Measurements from ENCODE around the gene PAK6.

The PAK6 gene

DNA sequence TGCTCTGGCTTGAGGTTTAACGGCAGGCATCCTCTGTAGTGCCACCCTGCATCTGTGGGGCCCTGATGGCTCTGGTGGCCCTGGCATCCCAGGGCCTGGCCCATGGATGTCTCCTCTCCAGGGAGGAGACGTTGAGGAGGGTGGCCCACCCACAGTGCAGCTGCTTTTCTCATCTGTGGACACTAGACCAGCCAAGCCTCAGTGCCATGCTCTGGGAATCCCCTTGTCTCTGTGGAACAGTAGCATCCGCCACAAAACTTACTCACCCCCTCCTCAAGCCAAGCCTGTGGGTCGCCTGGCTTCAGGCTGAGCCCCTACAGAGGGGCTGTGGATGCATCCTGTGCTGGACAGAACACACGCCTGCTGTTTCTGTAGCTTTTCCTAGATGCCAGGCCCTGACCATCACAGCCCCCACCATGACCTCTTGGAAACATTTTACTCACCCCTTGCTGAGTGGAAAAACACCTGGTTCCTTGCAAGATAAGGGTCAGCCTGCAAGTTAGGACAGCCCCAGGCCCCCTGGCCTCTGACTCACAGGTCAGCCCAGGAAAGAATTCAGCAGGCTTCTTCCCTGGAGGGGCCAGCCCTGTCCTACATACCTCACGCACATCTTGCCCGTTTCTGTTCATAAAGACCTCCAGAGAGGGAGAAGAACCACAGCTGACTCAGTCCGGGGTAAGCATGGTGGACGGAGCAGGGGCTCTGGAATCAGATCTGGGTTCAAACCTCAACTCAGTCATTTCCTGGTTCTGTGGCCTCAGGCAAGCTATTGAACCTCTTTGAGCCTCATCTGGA, 19.0 kb downstream of the PAK6 start:
- DNase-seq, result no peak

DNA sequence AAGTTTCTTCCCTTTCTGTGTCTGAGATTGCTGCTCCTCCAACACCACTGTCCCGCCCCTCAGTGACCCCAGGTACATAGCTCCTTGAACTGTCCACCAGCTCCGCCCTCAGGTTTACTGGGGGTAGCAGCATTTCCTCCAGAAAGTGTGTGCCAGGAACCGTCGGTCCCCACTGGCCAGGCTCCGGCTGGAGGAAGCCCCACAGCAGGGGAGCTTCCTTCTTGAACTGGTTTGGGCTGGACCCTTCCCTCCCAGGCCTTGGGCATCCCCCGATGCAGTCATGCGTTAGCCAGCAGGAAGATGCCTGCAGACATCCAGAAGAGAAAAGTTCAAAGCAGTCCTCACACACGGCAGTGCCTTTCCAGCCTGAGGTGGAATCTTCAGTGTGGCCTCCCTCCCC, 19.7 kb downstream of the PAK6 start:
- DNase-seq, result no peak

DNA sequence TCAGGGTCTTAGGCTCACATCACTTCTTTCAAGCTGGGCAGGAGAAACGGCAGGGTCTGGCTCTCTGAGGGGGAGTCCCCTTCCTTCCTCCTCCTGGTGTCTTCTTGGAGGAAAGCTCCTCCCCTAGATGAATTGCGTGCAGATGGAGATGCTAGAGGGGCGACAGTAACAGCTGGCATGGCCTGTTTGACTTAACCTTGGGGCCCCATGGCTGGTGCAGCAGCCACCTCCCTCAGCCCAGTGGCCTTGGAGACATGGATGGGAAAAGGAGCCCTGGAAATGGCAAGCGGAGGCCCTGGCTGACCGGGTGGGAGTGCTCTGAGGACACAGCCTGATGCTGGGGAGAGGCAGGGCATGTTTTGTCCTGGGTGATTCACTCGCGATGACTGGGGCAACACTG, 20.2 kb downstream of the PAK6 start:
- DNase-seq, result no peak

DNA sequence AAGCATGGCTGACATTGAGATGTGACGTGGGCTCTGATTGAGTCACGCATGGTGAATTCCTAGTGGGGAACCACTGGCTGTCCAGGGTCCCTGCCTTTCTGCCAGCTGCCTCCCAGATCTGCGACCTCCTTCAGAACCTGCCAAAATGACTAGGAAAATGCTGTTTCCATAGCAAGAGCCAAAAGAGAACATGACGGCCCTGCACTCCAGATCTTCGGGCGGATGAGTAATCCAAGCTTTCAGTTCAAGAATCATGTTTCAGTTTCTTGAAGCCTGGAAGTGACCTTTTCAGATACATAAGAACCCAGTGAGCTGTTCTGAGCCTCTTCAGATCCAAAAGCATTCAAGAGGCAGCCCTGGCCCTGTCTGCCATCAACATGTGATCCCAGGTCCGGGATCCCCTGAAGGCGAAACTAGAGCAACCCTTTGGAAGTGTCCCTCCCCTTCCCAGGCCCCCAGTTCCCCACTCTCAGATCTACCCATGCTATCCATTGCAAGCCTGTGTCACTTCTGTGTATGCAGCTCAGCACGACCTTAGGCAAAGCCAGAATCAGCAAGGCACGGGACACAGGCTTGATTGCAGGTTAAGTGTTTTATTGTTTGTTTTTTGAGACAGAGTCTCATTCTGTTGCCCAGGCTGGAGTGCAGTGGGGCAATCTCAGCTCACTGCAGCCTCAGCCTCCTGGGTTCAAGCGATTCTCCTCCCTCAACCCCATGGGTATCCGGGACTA, 24.3 kb downstream of the PAK6 start:
- no peak for DNase-seq

DNA sequence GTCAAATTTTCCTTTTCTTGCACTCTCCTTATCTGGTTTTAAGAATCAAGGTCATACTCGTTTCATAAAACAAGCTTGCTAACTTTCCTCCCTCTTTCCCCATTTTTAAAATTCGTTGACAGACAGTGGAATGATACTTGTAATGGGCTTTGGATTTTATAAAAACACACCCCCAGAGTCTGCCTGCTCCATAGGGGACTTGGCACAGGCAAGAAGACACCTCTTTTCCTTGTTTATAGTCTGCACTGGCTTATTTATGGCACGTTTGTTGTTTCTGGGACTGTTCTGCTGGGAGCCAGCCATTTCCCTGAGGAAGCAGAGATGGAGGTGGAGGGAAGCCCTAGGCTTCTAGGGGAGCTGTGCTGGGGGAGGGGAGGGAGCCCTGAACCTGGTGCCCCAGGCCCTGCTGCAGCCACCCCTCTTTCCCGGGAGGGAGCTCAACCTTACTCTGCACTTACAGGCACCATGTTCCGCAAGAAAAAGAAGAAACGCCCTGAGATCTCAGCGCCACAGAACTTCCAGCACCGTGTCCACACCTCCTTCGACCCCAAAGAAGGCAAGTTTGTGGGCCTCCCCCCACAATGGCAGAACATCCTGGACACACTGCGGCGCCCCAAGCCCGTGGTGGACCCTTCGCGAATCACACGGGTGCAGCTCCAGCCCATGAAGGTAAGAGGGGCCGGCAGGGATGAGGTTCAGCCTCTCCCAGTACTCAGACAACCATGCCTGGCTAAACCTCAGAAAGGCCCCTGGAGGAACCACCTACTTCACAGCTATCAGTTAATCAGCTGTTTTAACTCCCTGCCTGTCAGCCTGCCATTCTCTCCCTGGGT, 25.7 kb downstream of the PAK6 start:
- no peak for DNase-seq

DNA sequence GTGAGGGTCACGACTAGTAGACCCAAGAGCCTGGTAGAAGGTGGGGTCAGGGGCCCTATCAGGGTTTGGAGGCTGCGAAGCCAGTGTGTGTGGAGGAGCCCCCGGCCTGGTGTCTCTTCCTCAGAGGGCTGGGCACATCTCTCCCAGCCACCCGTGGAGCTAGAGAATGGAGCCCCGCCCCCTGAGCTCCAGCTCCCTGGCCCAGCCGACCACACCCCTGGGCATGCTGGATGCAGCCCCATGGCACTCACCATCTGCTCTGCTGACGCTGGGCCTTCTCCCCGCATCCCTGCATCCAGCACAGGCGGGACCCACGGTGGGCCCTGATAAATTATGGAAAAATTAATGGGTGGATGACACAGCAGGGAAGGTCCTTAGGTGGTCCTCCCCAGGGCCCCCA, 26.5 kb downstream of the PAK6 start:
- no peak for DNase-seq

DNA sequence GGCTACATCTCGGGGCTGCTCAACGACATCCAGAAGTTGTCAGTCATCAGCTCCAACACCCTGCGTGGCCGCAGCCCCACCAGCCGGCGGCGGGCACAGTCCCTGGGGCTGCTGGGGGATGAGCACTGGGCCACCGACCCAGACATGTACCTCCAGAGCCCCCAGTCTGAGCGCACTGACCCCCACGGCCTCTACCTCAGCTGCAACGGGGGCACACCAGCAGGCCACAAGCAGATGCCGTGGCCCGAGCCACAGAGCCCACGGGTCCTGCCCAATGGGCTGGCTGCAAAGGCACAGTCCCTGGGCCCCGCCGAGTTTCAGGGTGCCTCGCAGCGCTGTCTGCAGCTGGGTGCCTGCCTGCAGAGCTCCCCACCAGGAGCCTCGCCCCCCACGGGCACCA, 27.0 kb downstream of the PAK6 start:
- DNase-seq, result no peak

DNA sequence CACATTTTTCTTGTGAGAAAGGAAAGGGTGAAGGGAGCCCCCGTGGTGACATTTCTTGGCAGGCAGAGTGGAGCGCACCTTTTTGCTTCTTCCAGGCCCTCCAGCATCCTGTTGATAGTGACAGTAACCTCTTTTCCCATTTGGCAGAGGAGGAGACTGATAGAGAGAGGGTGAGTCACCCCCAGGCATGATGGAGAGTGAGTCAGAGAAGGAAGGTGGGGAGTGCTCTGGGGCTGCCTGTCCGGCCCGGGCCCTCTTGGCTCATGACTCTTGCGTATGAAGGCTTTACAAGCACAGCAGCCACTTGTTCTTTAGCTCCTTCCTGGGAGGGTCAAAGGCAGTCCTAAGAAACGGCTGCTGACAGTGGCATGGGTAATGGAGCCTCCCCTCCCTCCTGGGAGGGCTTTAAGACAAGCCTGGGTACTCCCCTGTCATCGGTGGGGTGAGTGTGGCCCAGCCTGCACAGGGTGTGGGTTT, 28.0 kb downstream of the PAK6 start:
- DNase-seq, result peak; percentile 54

DNA sequence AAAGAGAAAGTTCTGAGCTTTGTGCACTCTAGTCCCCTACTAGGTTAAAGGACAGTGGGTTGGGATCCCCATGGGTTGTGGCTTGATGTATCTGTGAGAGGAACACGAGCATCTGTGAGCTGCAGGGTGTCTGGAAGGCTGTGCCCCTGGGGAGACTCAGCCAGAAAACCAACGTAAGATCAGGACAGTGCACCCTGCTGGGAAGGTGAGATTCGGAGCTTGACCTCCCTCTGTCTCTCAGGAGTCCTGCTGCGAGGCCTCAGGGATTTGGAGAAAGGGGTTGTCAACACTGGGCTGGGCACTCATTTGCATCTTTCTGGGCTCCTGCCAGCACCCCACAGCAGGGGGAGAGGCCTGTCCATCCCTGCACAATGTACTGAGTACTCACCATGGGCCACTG, 28.8 kb downstream of the PAK6 start:
- DNase-seq, result no peak

DNA sequence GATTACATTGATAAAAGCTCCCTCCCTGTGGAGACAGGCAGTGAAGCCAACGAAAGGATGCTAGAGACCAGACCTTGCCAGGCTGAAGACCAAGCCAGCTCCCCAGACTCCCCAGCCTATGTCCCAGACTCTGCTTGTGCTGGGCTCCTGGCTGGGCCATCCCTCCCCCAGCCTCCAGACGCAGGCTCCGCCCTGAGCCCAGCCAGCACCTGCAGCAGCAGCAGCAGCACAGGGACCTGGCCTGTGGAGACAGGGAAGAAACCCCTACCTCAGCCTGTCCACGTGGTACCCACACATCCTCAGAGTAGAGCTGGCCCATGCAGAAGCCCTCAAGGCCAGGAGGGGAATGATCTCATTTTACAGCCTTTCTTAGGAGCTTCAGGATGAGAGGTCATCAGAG, 30.7 kb downstream of the PAK6 start:
- no peak for DNase-seq

DNA sequence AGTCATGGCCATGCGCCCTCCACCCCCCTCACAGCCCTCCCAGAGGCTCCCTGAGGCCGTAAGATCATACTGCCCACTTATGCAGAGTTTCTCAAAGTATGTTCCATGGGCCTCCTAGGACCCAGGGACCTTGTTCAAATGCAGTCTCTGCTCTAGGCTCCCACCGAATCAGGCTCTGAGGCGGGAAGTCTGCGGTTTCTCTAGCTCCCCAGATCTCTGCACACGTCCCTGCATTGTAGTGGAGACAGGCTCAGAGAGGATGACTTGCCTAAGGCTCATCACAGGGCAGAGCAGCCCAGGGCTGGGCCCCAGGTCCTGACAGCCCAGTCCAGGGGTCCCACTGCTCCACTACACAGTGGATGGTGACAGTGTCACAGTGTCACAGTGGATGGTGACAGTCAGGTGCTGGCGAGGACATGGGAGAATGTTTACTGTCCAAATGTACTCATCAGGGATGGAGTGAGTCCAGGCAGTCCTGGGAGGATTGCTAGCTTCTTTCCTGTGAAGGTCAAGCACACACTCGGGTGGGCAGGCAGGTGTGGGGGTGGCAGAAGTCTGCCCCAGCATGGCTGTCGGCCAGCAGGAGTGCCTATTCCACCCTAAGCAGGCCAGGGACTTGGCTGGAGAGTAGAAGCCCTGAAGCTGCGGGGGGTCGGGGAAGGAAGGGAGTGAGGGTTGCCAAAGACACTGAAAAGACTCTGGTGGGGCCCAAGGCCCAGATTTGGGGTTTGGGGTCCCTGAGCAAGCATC, 31.6 kb downstream of the PAK6 start:
- no peak for DNase-seq

DNA sequence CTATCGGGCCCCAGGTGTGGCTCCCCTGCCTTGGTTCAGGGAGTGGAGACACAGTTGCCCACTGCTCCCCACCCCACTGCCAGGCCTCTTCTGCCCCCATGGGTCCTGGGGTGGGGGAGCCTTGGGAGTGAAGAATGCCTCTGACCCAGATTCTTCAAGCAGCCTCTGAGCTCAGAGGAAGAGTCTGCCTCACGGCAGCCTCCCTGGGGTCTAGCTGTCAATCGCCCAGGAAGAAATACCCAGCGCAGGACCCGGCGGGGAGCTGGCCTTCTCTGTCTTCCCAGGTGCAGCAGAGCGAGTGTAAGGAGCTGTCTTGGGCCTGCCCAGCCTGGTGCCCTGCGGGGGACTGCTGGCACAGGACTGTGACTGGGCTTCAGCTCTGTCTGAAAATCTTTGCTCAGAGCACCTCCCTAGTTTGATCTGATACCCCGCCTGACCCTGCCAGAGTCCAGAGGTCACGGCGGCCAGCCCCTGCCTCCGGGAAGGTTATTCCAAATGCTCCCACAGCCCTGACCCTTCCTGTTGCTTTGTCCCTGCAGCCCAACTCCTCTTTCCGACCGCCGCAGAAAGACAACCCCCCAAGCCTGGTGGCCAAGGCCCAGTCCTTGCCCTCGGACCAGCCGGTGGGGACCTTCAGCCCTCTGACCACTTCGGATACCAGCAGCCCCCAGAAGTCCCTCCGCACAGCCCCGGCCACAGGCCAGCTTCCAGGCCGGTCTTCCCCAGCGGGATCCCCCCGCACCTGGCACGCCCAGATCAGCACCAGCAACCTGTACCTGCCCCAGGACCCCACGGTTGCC, 33.0 kb downstream of the PAK6 start:
- DNase-seq, result no peak

DNA sequence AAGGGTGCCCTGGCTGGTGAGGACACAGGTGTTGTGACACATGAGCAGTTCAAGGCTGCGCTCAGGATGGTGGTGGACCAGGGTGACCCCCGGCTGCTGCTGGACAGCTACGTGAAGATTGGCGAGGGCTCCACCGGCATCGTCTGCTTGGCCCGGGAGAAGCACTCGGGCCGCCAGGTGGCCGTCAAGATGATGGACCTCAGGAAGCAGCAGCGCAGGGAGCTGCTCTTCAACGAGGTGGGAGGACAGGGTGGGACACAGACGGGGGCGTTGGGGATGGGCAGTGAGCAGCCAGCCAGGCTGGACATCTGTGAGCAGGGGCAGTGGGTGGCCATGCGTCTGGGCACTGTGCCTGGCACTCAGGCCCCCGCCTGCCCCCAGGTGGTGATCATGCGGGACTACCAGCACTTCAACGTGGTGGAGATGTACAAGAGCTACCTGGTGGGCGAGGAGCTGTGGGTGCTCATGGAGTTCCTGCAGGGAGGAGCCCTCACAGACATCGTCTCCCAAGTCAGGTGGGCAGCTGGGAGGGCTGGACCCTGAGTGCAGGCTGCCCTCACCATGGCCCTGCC, 33.7 kb downstream of the PAK6 start:
- peak; percentile 17 for DNase-seq

DNA sequence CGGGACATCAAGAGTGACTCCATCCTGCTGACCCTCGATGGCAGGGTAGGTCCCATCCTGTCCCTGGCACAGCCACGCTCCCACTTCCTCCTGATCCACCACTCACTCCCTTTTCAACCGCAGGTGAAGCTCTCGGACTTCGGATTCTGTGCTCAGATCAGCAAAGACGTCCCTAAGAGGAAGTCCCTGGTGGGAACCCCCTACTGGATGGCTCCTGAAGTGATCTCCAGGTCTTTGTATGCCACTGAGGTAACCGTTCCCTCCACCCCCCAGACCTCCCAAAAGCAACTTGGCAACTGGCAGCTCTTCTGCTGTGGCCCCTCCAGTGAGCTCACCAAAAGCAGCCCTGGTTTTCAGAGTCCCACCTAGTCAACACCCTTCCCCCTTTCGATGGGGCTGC, 34.6 kb downstream of the PAK6 start:
- DNase-seq, result no peak

DNA sequence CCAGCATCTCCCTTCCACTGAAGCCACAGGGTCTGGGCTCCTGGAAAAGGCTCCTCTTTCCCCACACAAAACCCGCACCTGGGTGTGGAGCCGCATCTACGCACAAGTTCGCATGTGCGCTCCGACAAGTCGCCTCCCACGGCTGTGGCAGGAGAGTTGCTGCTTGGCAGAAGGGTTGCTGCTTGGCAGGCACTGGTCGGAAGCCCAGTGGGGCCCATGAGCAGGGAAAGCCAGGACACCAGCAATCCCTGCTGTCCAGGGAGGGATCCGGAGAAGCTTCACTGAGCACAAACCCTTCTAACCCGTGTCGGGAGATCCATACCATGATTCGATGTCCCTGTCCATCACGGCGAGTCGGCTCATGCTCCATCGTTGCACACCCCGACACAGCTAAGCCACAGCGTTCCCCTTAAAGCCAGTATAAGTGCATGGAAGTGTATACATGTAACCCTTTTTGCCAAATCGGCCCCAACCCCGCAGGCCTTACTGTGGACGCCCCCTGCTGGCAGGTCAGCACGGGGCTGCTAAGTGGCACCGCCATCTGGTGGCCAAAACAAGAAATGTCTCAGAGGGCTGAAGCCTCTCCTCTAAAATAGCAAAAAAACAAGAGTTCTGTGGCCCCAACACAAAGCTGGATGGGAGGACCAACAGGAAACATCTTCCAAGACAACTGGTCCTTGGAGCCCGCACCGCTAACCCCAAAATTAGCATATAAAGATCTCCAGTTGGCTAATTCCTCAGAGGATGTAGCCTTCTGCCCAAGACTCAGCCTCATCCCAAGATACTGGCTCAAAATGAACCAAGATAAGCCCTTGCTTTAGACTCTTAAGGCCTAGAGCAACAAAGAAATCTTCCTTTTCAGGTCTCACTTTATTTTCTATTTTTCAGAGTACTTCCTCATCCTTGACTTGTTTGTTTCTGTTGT, 35.7 kb downstream of the PAK6 start:
- peak; percentile 86 for DNase-seq

DNA sequence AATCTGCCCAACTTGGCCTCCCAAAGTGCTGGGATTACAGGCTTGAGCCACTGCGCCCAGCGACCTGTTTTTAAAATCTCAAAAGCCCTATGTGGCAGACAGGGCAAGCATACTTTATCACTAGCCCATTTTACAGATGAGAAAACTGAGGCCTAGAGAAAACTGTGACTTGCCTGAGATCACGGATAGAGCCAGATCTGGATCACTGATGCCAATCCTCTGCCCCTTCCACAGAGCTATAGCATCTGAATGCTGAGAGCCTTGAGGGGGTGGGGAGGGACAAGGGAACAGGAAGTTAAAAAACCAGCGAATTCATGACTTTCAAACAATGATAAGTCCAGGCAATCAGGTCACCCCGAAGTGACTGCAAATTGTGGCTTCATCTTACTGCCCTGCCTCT, 36.7 kb downstream of the PAK6 start:
- no peak for DNase-seq

DNA sequence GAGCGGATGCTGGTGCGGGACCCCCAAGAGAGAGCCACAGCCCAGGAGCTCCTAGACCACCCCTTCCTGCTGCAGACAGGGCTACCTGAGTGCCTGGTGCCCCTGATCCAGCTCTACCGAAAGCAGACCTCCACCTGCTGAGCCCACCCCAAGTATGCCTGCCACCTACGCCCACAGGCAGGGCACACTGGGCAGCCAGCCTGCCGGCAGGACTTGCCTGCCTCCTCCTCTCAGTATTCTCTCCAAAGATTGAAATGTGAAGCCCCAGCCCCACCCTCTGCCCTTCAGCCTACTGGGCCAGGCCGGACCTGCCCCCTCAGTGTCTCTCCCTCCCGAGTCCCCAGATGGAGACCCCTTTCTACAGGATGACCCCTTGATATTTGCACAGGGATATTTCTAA, 37.1 kb downstream of the PAK6 start:
- no peak for DNase-seq

DNA sequence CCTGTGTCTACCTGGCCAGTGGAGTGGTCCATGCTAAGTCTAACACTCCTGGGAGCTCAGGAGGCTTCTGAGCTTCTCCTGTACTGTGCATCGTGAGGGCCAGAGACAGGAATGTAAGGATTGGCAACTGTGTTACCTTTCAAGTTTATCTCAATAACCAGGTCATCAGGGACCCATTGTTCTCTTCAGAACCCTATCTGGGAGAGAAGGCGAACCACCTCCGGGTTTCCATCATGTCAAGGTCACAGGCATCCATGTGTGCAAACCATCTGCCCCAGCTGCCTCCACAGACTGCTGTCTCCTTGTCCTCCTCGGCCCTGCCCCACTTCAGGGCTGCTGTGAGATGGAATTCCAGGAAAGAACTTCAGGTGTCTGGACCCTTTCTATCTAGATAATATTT, 38.1 kb downstream of the PAK6 start:
- no peak for DNase-seq

DNA sequence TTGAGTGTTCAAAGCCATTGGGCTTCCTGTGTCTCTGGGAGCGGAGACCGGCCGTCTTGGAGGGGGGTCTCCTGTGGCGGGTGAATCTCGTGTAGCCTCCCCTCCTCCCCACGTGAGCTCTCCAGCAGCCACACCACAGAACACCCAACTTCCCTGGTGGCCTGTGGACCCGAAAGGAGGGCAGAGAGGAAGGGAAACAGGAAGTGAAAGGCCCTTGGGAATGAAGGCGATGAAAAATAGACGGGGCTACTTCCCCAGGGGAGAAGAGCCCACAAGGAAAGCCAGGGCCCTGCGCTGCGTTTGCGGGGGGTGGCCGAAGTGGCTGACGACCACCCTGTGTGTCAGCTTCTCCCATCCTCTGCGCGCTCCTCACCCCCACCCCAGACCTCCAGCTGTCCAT, 38.6 kb downstream of the PAK6 start:
- DNase-seq, result no peak

DNA sequence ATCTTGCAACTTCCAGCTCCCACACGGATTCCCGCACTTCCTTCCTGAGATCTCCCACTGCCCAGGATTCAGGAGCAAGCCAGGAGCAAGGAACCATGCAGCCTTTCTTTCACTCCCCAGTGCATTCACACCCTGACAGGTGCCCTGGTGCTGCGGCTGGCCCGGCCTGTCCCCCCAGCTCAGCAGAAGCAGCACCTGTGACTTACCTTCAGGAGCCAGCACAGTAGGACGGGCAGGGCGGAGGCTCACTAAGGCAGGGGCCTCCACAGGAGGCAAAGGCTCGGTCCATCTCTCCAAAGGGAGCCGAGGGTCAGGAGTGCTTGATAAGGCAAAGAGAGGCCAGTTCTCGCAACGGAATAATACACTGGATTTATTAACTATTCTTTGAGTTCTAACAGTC, 39.2 kb downstream of the PAK6 start:
- no peak for DNase-seq

Data from hematopoietic multipotent progenitor cell treated with erythropoietin and hydrocortisone succinate and interleukin-3 and kit ligand, for 8 days (in vitro differentiated cells).